ENCODE data around the gene KIF21B.

DNA sequence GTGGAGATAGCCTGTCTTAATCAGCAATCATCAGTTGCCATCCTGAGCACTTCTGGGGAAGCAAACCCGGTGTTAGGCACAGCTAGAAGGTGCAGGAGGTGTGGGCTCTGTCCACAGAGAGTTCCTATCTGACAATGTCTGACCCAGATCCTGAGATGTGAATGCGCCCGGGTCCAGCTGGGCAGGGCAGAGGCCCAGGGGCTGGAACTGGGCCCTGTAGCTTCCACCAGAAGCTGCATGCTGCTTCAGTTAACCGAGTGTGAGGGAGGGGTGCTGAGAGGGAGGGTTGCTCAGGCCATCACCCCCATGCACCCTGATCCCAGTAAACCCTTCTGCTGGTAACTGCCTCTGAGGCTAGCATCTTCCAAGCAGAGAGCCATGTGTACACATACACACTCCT lies 42.2 kb downstream of the KIF21B start:
- TF ChIP-seq, protein P1, sequence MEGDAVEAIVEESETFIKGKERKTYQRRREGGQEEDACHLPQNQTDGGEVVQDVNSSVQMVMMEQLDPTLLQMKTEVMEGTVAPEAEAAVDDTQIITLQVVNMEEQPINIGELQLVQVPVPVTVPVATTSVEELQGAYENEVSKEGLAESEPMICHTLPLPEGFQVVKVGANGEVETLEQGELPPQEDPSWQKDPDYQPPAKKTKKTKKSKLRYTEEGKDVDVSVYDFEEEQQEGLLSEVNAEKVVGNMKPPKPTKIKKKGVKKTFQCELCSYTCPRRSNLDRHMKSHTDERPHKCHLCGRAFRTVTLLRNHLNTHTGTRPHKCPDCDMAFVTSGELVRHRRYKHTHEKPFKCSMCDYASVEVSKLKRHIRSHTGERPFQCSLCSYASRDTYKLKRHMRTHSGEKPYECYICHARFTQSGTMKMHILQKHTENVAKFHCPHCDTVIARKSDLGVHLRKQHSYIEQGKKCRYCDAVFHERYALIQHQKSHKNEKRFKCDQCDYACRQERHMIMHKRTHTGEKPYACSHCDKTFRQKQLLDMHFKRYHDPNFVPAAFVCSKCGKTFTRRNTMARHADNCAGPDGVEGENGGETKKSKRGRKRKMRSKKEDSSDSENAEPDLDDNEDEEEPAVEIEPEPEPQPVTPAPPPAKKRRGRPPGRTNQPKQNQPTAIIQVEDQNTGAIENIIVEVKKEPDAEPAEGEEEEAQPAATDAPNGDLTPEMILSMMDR (conservative IDR thresholded peaks at IDR 0.05; ENCODE audit: low read depth, low read length), result no peak
- TF ChIP-seq, protein P2, sequence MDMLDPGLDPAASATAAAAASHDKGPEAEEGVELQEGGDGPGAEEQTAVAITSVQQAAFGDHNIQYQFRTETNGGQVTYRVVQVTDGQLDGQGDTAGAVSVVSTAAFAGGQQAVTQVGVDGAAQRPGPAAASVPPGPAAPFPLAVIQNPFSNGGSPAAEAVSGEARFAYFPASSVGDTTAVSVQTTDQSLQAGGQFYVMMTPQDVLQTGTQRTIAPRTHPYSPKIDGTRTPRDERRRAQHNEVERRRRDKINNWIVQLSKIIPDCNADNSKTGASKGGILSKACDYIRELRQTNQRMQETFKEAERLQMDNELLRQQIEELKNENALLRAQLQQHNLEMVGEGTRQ (IDR thresholded peaks at IDR 0.05; ENCODE audit: low read depth, low read length), result no peak
- TF ChIP-seq MAFK (IDR thresholded peaks at IDR 0.05; ENCODE audit: low read depth, low read length), result no peak
- TF ChIP-seq CHD1 (IDR thresholded peaks at IDR 0.05; ENCODE audit: low read depth, low read length), result no peak
- TF ChIP-seq RAD21 (IDR thresholded peaks at IDR 0.05; ENCODE audit: low read length), result no peak
- no peak for TF ChIP-seq POLR2A (IDR thresholded peaks at IDR 0.05; ENCODE audit: low read depth, low read length)

Measured in IMR-90 (cell line).